Naive thymus-derived CD4-positive, alpha-beta T cell (primary cell): ENCODE measurements around the gene BUB3. TPM values are rescaled to one million over a fixed set of nuclear protein-coding genes. Genes with fewer than 3 reads are reported as not detected.
"Not testable (repeated sequence)": the region's sequence is repeated elsewhere in the genome, so short reads cannot be mapped to it uniquely, and the experiment has no call there.

Experiments
- ATAC-seq: fragments of 150-1000 bp; cut with Tn5 transposase; 2 replicates; pipeline ENCODE4 v1.10.0; 2021; ENCODE audit warnings: mild to moderate bottlenecking, moderate library complexity
- CTCF ChIA-PET: fragments of 350-600 bp; sonication (Branson Sonifier 250); formaldehyde crosslinking; loops from one replicate; lab custom pipeline; 2021; ENCODE audit warnings: antibody characterized with exemption; lab: Charles Lee
- POLR2A ChIA-PET: fragments of 350-600 bp; sonication (Branson Sonifier 250); formaldehyde crosslinking; loops from one replicate; lab custom pipeline; 2021; ENCODE audit warnings: antibody characterized with exemption, inconsistent platforms; lab: Charles Lee
- DNase-seq, 9 donors: peaks; one replicate each; pipeline versions ENCODE4 v3.0.0 to v3.0.0-alpha.2; 2020 to 2022; ENCODE audit warnings: mixed read lengths in 1 of 9
- H3K27ac ChIP-seq: one replicate; pipeline ENCODE4 v1.7.0; 2013; ENCODE audit warnings: mild to moderate bottlenecking, low read depth, low read length, moderate library complexity
- H3K27me3 ChIP-seq, 2 donors: one replicate each; pipeline ENCODE4 v1.7.0; 2013; ENCODE audit warnings: low read length in 2 of 2, mild to moderate bottlenecking in 2 of 2, moderate library complexity in 2 of 2; ENCODE audit not compliant: control insufficient read depth in 2 of 2, insufficient read depth in 2 of 2
- H3K36me3 ChIP-seq, 3 experiments: 1 replicate in 2 of 3; 2 replicates in 1 of 3; pipeline ENCODE4 v1.7.0; 2013; ENCODE audit warnings: low read length in 3 of 3, mild to moderate bottlenecking in 3 of 3, moderate library complexity in 1 of 3; ENCODE audit not compliant: insufficient read depth in 3 of 3, control insufficient read depth in 2 of 3
- H3K4me1 ChIP-seq, 2 donors: one replicate each; pipeline ENCODE4 v1.7.0; 2013; ENCODE audit warnings: low read length in 2 of 2, mild to moderate bottlenecking in 2 of 2, moderate library complexity in 1 of 2; ENCODE audit not compliant: control insufficient read depth in 2 of 2, insufficient read depth in 2 of 2
- H3K4me3 ChIP-seq: 2 replicates; pipeline ENCODE4 v1.7.0; 2013; ENCODE audit warnings: mild to moderate bottlenecking, low read length
- H3K9me3 ChIP-seq, 3 experiments: 1 replicate in 2 of 3; 2 replicates in 1 of 3; pipeline ENCODE4 v1.7.0; 2013; ENCODE audit warnings: low read length in 3 of 3; ENCODE audit not compliant: control insufficient read depth in 2 of 3
- H3K27ac Mint-ChIP-seq, 9 donors: one replicate each; pipeline ENCODE4 v1.8.0; 2020 to 2022; ENCODE audit warnings: mixed read lengths in 9 of 9, mild to moderate bottlenecking in 8 of 9, moderate library complexity in 5 of 9, inconsistent platforms in 2 of 9
- H3K27me3 Mint-ChIP-seq, 5 donors: one replicate each; pipeline ENCODE4 v1.8.0; 2021 to 2022; ENCODE audit warnings: mixed read lengths in 5 of 5, mild to moderate bottlenecking in 1 of 5
- H3K36me3 Mint-ChIP-seq, 5 donors: one replicate each; pipeline ENCODE4 v1.8.0; 2020 to 2022; ENCODE audit warnings: mixed read lengths in 5 of 5, mild to moderate bottlenecking in 3 of 5, inconsistent platforms in 1 of 5
- H3K4me1 Mint-ChIP-seq, 7 donors: one replicate each; pipeline ENCODE4 v1.8.0; 2020 to 2022; ENCODE audit warnings: mixed read lengths in 7 of 7, mild to moderate bottlenecking in 3 of 7, inconsistent platforms in 1 of 7
- H3K4me3 Mint-ChIP-seq, 10 donors: one replicate each; pipeline ENCODE4 v1.8.0; 2020 to 2022; ENCODE audit warnings: mild to moderate bottlenecking in 10 of 10, mixed read lengths in 10 of 10, moderate library complexity in 6 of 10, inconsistent platforms in 2 of 10
- H3K9me3 Mint-ChIP-seq, 11 donors: one replicate each; pipeline ENCODE4 v1.8.0; 2020 to 2022; ENCODE audit warnings: mixed read lengths in 11 of 11, mild to moderate bottlenecking in 4 of 11, inconsistent platforms in 1 of 11, moderate library complexity in 1 of 11
- intact Hi-C, 2 donors: fragments of 100-400 bp; cut with micrococcal nuclease; formaldehyde crosslinking; loops; one replicate each; pipeline ENCODE4 v1.15.1; 2023
- polyA plus RNA-seq, 2 donors: library from polyadenylated mRNA; unstranded; fragments of 300-500 nt; fragmentation: Illumina TruSeq; gene quantifications; one replicate each; pipeline ENCODE4 v1.2.3, GENCODE V29; 2021
- total RNA-seq, 6 experiments: library from RNA in 5 of 6; stranded (reverse) in 5 of 6; gene quantifications; 1 replicate in 5 of 6; 2 replicates in 1 of 6; pipeline ENCODE4 v1.2.3 and lab custom pipeline; 2021 to 2026

Gene BUB3
- total and polyA plus RNA-seq, 7 experiments from 2014 or later: 91.4 to 255 (median 180) TPM

GRCh38 chr10:123171616-123172015, 17.4 kb downstream of the BUB3 start:
- H3K4me3 ChIP-seq, H3K27ac Mint-ChIP-seq, H3K4me1 ChIP-seq, H3K27ac ChIP-seq, H3K9me3 ChIP-seq, CTCF ChIA-PET, H3K9me3 Mint-ChIP-seq, H3K27me3 Mint-ChIP-seq, H3K27me3 ChIP-seq, DNase-seq, ATAC-seq, H3K4me3 Mint-ChIP-seq, intact Hi-C loops: not testable (repeated sequence)
- POLR2A ChIA-PET: interaction anchor here (0.6 kb wide), 1 partner anchor 13 kb away, joined by 3 read pairs; no protein-coding TSS in a partner anchor
- H3K4me1 Mint-ChIP-seq: peaks cover 0 to 27% (median 11%) of the 10 kb centered on the region in 7 donors
- peaks cover 0 to 30% (median 7%) of the 10 kb centered on the region in 3 experiments for H3K36me3 ChIP-seq
- peaks cover 10 to 69% (median 51%) of the 10 kb centered on the region in 5 donors for H3K36me3 Mint-ChIP-seq

- Histone ChIP-seq H3K36me3 (peaks cover 0 to 10% (median 0%) of the 10 kb centered on the region in 3 experiments), H3K4me1 (no peaks in the 10 kb centered on the region), H3K27me3 (no peaks in the 10 kb centered on the region), H3K4me3 (no peak overlapping the region), H3K27ac (no peak overlapping the region), H3K9me3 (no peaks in the 10 kb centered on the region)
- H3K27ac Mint-ChIP-seq: peak overlapping the region in 1 of 9 donors; percentile 38
- POLR2A ChIA-PET: no interaction called here
- H3K36me3 Mint-ChIP-seq: peaks cover 14 to 68% (median 62%) of the 10 kb centered on the region in 5 donors
- intact Hi-C loops: no loop called here
- no peaks in the 10 kb centered on the region for H3K27me3 Mint-ChIP-seq
- ATAC-seq: no peak
- peaks cover 1 to 14% (median 10%) of the 10 kb centered on the region in 7 donors for H3K4me1 Mint-ChIP-seq
- DNase-seq: no peak
- CTCF ChIA-PET: interaction anchor here (0.6 kb wide), 1 partner anchor 134 kb away, joined by 3 read pairs; no protein-coding TSS in a partner anchor
- H3K4me3 Mint-ChIP-seq: no peak overlapping the region
- peaks cover 0 to 15% (median 3%) of the 10 kb centered on the region in 11 donors for H3K9me3 Mint-ChIP-seq
Observed at GRCh38 chr10:123175389-123176387, 21.5 kb downstream of the BUB3 start.

GRCh38 chr10:123178390-123178789, 24.2 kb downstream of the BUB3 start:
- POLR2A ChIA-PET, H3K27me3 Mint-ChIP-seq, DNase-seq, CTCF ChIA-PET, H3K4me3 ChIP-seq, ATAC-seq, H3K4me3 Mint-ChIP-seq, H3K36me3 ChIP-seq, intact Hi-C loops, H3K27ac ChIP-seq, H3K27ac Mint-ChIP-seq, H3K9me3 ChIP-seq, H3K4me1 ChIP-seq, H3K27me3 ChIP-seq: not testable (repeated sequence)
- Mint-ChIP-seq H3K36me3 (peaks cover 14 to 65% (median 64%) of the 10 kb centered on the region in 5 donors), H3K9me3 (peaks cover 0 to 21% (median 9%) of the 10 kb centered on the region in 11 donors), H3K4me1 (peaks cover 0 to 14% (median 8%) of the 10 kb centered on the region in 7 donors)

GRCh38 chr10:123180101-123181090, 26.2 kb downstream of the BUB3 start:
- Histone ChIP-seq H3K36me3 (peaks cover 0 to 15% (median 0%) of the 10 kb centered on the region in 3 experiments), H3K9me3 (no peaks in the 10 kb centered on the region), H3K27ac (no peak overlapping the region), H3K4me1 (no peaks in the 10 kb centered on the region), H3K27me3 (no peaks in the 10 kb centered on the region), H3K4me3 (no peak overlapping the region)
- DNase-seq: no peak
- ChIA-PET CTCF (no interaction called here), POLR2A (no interaction called here)
- H3K27me3 Mint-ChIP-seq: no peaks in the 10 kb centered on the region
- peak overlapping the region in 1 of 9 donors; percentile 3 for H3K27ac Mint-ChIP-seq
- H3K4me3 Mint-ChIP-seq: no peak overlapping the region
- peaks cover 0 to 41% (median 21%) of the 10 kb centered on the region in 11 donors for H3K9me3 Mint-ChIP-seq
- H3K36me3 Mint-ChIP-seq: peaks cover 13 to 71% (median 66%) of the 10 kb centered on the region in 5 donors
- intact Hi-C loops: no loop called here
- H3K4me1 Mint-ChIP-seq: peaks cover 0 to 5% (median 0%) of the 10 kb centered on the region in 7 donors
- ATAC-seq: no peak

GRCh38 chr10:123183724-123184123, 29.5 kb downstream of the BUB3 start:
- Histone ChIP-seq H3K4me1 (no peaks in the 10 kb centered on the region), H3K36me3 (peaks cover 0 to 19% (median 0%) of the 10 kb centered on the region in 3 experiments), H3K27me3 (no peaks in the 10 kb centered on the region), H3K4me3 (no peak overlapping the region), H3K27ac (no peak overlapping the region), H3K9me3 (no peaks in the 10 kb centered on the region)
- ATAC-seq (no peak), DNase-seq (no peak)
- peaks cover 0 to 6% (median 0%) of the 10 kb centered on the region in 7 donors for H3K4me1 Mint-ChIP-seq
- ChIA-PET CTCF (interaction anchor here (0.6 to 0.9 kb wide), 2 partner anchors 11 to 37 kb away, joined by 3 read pairs; no protein-coding TSS in a partner anchor), POLR2A (no interaction called here)
- peaks cover 3 to 37% (median 20%) of the 10 kb centered on the region in 11 donors for H3K9me3 Mint-ChIP-seq
- no peak overlapping the region for H3K27ac Mint-ChIP-seq
- no peaks in the 10 kb centered on the region for H3K27me3 Mint-ChIP-seq
- peaks cover 22 to 70% (median 64%) of the 10 kb centered on the region in 5 donors for H3K36me3 Mint-ChIP-seq
- intact Hi-C loops: no loop called here
- no peak overlapping the region for H3K4me3 Mint-ChIP-seq

- DNase-seq (no peak), ATAC-seq (no peak)
- Histone ChIP-seq H3K27me3 (no peaks in the 10 kb centered on the region), H3K4me1 (no peaks in the 10 kb centered on the region), H3K9me3 (no peaks in the 10 kb centered on the region), H3K27ac (no peak overlapping the region), H3K4me3 (no peak overlapping the region), H3K36me3 (peaks cover 0 to 26% (median 0%) of the 10 kb centered on the region in 3 experiments)
- Mint-ChIP-seq H3K27me3 (no peaks in the 10 kb centered on the region), H3K9me3 (peaks cover 3 to 32% (median 19%) of the 10 kb centered on the region in 11 donors), H3K4me1 (peaks cover 0 to 18% (median 0%) of the 10 kb centered on the region in 7 donors), H3K27ac (no peak overlapping the region), H3K4me3 (no peak overlapping the region), H3K36me3 (peaks cover 35 to 87% (median 74%) of the 10 kb centered on the region in 5 donors)
- intact Hi-C loops: no loop called here
- ChIA-PET CTCF (no interaction called here), POLR2A (no interaction called here)
Observed at GRCh38 chr10:123187781-123188180, 33.6 kb downstream of the BUB3 start.
